Common myeloid progenitor, CD34-positive (primary cell): ENCODE measurements around the gene HRH3.

ENCODE experiments used
- CTCF ChIA-PET: fragments of 350-600 bp; sonication (Branson Sonifier 250); formaldehyde crosslinking; loops from one replicate; lab custom pipeline; 2021; ENCODE audit warnings: antibody characterized with exemption; lab: Charles Lee
- POLR2A ChIA-PET: fragments of 350-600 bp; sonication (Branson Sonifier 250); formaldehyde crosslinking; loops from one replicate; lab custom pipeline; 2021; ENCODE audit warnings: antibody characterized with exemption; lab: Charles Lee
- DNase-seq, 3 donors: peaks; one replicate each; pipeline versions ENCODE4 v3.0.0 to v3.0.0-alpha.2; 2013
- H3K27ac ChIP-seq, 2 experiments: 1 replicate in 1 of 2; 2 replicates in 1 of 2; pipeline ENCODE4 v1.7.0; 2013; ENCODE audit warnings: inconsistent platforms in 2 of 2, low read length in 2 of 2, mild to moderate bottlenecking in 2 of 2, low read depth in 1 of 2, moderate library complexity in 1 of 2; ENCODE audit not compliant: severe bottlenecking in 2 of 2, insufficient read depth in 1 of 2, poor library complexity in 1 of 2
- H3K27me3 ChIP-seq, 5 experiments: replicated peaks in 2 of 5; 1 replicate in 3 of 5; 2 replicates in 2 of 5; pipeline versions ENCODE4 v1.6.1 to v1.7.0; 2013; ENCODE audit warnings: low read length in 4 of 5, mild to moderate bottlenecking in 2 of 5, moderate library complexity in 2 of 5, inconsistent platforms in 1 of 5; ENCODE audit not compliant: insufficient read depth in 5 of 5, control insufficient read depth in 4 of 5
- H3K36me3 ChIP-seq, 4 experiments: 1 replicate in 2 of 4; 2 replicates in 2 of 4; pipeline versions ENCODE4 v1.6.1 to v1.7.0; 2013; ENCODE audit warnings: low read length in 3 of 4, control low read depth in 1 of 4, mild to moderate bottlenecking in 1 of 4; ENCODE audit not compliant: control insufficient read depth in 4 of 4, insufficient read depth in 4 of 4
- H3K4me1 ChIP-seq, 4 experiments: 1 replicate in 3 of 4; 2 replicates in 1 of 4; pipeline versions ENCODE4 v1.6.1 to v1.7.1; 2013; ENCODE audit warnings: low read length in 3 of 4, mild to moderate bottlenecking in 3 of 4, control low read depth in 1 of 4, inconsistent platforms in 1 of 4, moderate library complexity in 1 of 4; ENCODE audit not compliant: control insufficient read depth in 4 of 4, insufficient read depth in 4 of 4; ENCODE audit errors: control extremely low read depth in 1 of 4
- H3K4me3 ChIP-seq, 7 experiments: 1 replicate in 4 of 7; 2 replicates in 3 of 7; pipeline versions ENCODE4 v1.5.1 to v1.7.0; 2013; ENCODE audit warnings: mild to moderate bottlenecking in 7 of 7, low read length in 6 of 7, moderate library complexity in 6 of 7, inconsistent platforms in 2 of 7, low read depth in 2 of 7, control low read depth in 1 of 7; ENCODE audit not compliant: insufficient read depth in 4 of 7, control insufficient read depth in 1 of 7; ENCODE audit errors: extremely low read depth in 1 of 7
- H3K9me3 ChIP-seq, 5 experiments: 1 replicate in 4 of 5; 2 replicates in 1 of 5; pipeline versions ENCODE4 v1.6.1 to v1.7.1; 2013; ENCODE audit warnings: low read length in 4 of 5, mild to moderate bottlenecking in 2 of 5, inconsistent platforms in 1 of 5, low read depth in 1 of 5, moderate library complexity in 1 of 5; ENCODE audit not compliant: control insufficient read depth in 4 of 5, insufficient read depth in 2 of 5; ENCODE audit errors: control extremely low read depth in 1 of 5
- WGBS: methylation state at CpG from one replicate; pipeline ENCODE4 v1.1.5; 2013; ENCODE audit not compliant: insufficient coverage; 5-methylcytosine and 5-hydroxymethylcytosine counted together

Gene HRH3

DNA sequence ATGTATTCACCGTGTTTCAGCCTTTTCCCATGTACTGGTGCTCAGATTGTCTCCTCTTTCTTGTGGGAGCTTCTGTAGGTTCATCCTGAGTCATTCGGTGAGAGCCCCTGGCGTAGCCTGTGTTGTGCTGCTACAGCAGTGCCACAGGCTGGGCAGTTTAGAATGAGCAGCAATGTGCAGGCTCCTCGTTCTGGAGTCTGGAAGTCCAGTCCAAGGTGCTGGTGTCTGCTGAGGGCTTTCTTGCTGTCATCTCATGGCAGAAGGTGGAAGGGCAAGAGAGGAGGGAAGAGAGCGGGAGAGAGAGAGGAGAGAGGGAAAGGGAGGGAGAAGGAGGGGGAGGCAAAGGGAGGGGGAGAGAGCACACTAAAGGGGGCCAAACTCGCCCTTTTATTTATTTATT is 33.3 kb upstream of the HRH3 start:
- 100% methylated on average over 4 of the region's 6 CpGs for WGBS
- no peaks in the 10 kb centered on the region for H3K27me3 ChIP-seq
- CTCF ChIA-PET: no interaction called here
- peaks cover 0 to 18% (median 9%) of the 10 kb centered on the region in 4 experiments for H3K4me1 ChIP-seq
- POLR2A ChIA-PET: no interaction called here
- no peak overlapping the region for H3K27ac ChIP-seq
- DNase-seq: no peak
- no peaks in the 10 kb centered on the region for H3K9me3 ChIP-seq
- H3K4me3 ChIP-seq: no peak overlapping the region
- peaks cover 0 to 26% (median 14%) of the 10 kb centered on the region in 4 experiments for H3K36me3 ChIP-seq

DNA sequence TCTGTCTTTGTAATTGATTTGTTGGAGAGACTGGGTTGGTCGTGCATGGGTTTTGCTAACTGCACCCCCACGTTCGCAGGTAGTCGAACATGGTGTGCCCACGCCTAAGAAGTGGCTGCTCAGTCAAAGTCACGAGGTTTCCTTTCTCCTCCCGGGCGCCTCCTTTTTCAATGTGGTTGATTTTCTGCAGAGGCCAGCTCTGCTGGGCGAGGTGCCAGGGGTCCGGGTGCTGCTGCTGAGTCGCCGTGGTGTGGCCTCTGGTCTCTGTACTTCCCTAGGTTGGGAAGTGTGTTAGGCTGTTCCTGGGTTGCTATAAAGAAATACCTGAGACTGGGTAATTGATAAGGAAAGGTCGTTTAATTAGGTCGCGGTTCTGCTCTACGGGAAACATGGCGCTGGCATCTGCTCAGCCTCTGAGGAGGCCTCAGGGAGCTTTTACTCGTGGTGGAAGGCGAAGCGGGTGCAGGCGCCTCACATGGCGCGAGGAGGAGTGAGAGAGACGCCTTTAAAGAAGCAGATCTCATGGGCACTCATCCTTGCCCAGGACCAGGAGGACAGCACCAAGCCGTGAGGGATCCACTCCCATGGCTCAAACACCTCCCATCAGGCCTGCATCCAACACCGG is 32.4 kb upstream of the HRH3 start:
- Histone ChIP-seq H3K27ac (no peak overlapping the region), H3K4me3 (no peak overlapping the region), H3K4me1 (peaks cover 0 to 18% (median 10%) of the 10 kb centered on the region in 4 experiments), H3K36me3 (peaks cover 0 to 21% (median 13%) of the 10 kb centered on the region in 4 experiments), H3K9me3 (no peaks in the 10 kb centered on the region), H3K27me3 (no peaks in the 10 kb centered on the region)
- POLR2A ChIA-PET: no interaction called here
- CTCF ChIA-PET: no interaction called here
- DNase-seq: no peak
- WGBS: 82% methylated on average over 23 of the region's 26 CpGs

DNA sequence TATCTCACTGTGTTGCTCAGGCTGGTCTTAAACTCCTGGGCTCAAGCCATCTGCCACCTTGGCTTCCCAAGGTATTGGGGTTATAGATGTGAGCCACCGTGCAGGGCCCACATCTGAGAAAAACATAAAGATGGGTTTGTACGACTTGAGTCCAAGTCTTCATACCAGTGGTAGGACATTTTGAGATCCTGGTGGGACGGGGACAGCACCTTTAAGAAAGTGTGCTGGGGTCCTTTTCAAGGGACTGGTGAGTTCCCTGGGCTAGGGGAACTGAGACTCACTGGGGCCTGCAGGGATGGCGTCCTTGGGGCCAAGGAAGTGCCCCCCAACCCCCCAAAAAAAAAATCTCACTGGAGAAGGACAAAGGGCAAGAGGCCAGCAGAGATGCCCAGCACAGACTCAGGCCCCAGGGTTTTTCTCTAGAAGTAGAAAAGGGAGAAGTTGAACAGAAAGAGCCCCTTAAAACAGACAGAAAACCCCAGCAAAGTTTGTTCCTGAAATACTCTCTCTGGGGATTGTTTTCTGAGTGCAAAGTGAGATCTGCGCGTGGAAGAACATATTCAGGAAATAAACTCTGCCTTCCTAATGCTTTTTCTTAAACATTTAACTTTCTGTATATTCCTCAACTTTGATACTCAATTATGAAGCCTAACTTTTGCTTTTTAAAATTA is 28.9 kb upstream of the HRH3 start:
- Histone ChIP-seq H3K9me3 (no peaks in the 10 kb centered on the region), H3K4me3 (no peak overlapping the region), H3K36me3 (peaks cover 0 to 11% (median 6%) of the 10 kb centered on the region in 4 experiments), H3K27me3 (no peaks in the 10 kb centered on the region), H3K4me1 (peaks cover 0 to 21% (median 18%) of the 10 kb centered on the region in 4 experiments), H3K27ac (no peak overlapping the region)
- ChIA-PET POLR2A (no interaction called here), CTCF (no interaction called here)
- WGBS: 94% methylated on average over 3 of the region's 6 CpGs
- no peak for DNase-seq

DNA sequence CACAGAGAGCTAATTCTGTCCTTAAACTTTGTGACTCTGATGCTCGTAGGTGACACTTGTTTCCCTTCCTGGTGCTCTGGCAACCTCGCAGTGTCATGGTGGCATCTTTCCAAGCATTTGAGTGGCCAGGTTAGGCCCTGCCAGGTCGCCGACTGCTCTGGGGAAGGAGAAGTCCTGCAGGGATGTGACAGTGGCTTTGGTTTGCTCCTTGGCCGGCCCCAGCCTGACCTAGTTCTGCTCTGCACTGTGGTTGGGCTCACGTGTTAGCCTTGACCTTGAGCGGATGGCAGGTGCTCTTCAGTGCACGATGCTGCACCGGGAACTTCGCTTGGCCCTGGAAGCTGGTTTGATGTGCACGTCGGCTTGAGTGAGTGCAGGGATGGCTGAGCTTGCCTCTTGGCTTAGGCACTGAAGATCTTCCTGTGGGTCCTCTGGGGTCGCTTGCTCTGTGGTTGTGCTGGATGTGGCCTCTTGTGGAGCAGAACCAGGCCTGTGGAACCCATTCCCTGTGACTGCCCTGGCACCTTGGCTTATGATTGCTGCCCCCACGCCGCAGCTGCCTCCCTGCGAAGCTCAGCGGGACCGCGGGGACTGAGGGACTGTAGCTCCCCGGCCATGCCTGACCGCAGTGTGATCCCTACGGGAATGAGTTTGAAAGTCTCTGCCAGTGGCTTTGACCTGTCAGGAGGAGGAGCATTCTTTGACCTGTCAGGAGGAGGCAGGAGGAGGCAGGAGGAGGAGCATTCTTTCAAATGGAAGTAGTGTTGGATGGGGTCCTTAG is 27.0 kb upstream of the HRH3 start:
- Histone ChIP-seq H3K36me3 (peaks cover 2 to 16% (median 4%) of the 10 kb centered on the region in 4 experiments), H3K27me3 (no peaks in the 10 kb centered on the region), H3K4me3 (no peak overlapping the region), H3K27ac (no peak overlapping the region), H3K4me1 (peaks cover 0 to 22% (median 18%) of the 10 kb centered on the region in 4 experiments), H3K9me3 (no peaks in the 10 kb centered on the region)
- POLR2A ChIA-PET: no interaction called here
- DNase-seq: no peak
- WGBS: 95% methylated on average over 20 of the region's 22 CpGs
- CTCF ChIA-PET: no interaction called here

DNA sequence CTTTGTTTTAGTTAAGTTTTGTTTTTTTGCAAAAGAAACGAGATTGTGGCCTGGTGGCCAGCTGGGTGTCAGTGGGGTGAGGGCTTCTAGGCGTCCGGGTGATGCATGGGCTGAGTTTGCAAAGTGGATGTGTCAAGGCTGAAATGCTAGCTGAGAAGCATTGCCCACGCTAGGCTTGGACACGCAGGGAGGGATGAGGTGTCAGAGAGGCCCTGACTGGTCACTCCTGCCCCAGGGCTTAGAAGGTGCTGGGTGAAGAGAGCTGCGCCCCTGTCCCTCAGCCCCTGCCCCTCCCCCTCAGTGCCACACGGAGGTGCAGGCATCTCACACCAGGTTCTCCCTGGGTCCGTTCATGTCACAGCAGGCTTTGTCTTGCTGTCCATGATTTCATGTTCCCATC is 26.4 kb upstream of the HRH3 start:
- ChIA-PET POLR2A (no interaction called here), CTCF (no interaction called here)
- Histone ChIP-seq H3K36me3 (peaks cover 2 to 16% (median 5%) of the 10 kb centered on the region in 4 experiments), H3K9me3 (no peaks in the 10 kb centered on the region), H3K4me3 (no peak overlapping the region), H3K4me1 (peaks cover 0 to 22% (median 16%) of the 10 kb centered on the region in 4 experiments), H3K27me3 (no peaks in the 10 kb centered on the region), H3K27ac (no peak overlapping the region)
- WGBS: 98% methylated on average over 8 of the region's 8 CpGs
- no peak for DNase-seq

DNA sequence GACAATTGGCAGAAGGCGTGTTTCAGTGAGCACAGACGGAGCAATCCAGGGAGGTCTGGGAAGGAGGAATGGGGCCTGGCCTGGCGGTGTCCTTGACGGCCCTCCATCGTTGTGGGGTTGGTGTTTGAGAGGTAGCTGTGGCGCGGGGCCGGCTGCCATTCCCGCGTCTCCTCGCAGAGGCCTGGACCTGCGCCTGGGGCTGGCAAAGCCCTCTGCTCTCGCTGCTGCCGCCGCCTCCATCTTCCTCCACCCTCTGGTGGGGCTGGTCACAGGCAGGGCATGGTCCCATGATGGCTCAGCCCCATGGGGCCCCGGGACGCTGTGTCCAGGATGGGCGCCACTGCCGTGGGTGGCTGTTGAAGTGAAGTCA is 25.8 kb upstream of the HRH3 start:
- Histone ChIP-seq H3K9me3 (no peaks in the 10 kb centered on the region), H3K4me3 (no peak overlapping the region), H3K27ac (no peak overlapping the region), H3K36me3 (peaks cover 2 to 21% (median 6%) of the 10 kb centered on the region in 4 experiments), H3K4me1 (peaks cover 0 to 22% (median 16%) of the 10 kb centered on the region in 4 experiments), H3K27me3 (no peaks in the 10 kb centered on the region)
- ChIA-PET CTCF (interaction anchor here (0.7 kb wide), 1 partner anchor 55 kb away, joined by 3 read pairs; no protein-coding TSS in a partner anchor), POLR2A (no interaction called here)
- WGBS: 98% methylated on average over 14 of the region's 19 CpGs
- no peak for DNase-seq
